Suprapubic skin (tissue), 4 donors: ENCODE data around the gene MAD2L1BP.

Source experiments
- EP300 ChIP-seq: sonication (generic); formaldehyde crosslinking; IDR thresholded peaks from one replicate; pipeline ENCODE4 v1.6.1; 2017; ENCODE audit warnings: antibody characterized with exemption
- POLR2A ChIP-seq, 2 donors: fragments of 450-650 bp; IDR thresholded peaks; one replicate each; pipeline ENCODE4 v1.6.1; 2017; ENCODE audit warnings: antibody characterized with exemption in 2 of 2, mild to moderate bottlenecking in 2 of 2, moderate library complexity in 2 of 2
- POLR2AphosphoS5 ChIP-seq, 3 donors: sonication (generic); formaldehyde crosslinking; IDR thresholded peaks; one replicate each; pipeline ENCODE4 v1.6.1; 2017; ENCODE audit warnings: antibody characterized with exemption in 3 of 3
- TF ChIP-seq, protein P1 (sequence below), 2 donors: fragments of 200-600 bp in 1 of 2; fragments of 450-650 bp in 1 of 2; sonication (generic) in 1 of 2; IDR thresholded peaks; one replicate each; pipeline ENCODE4 v1.5.1; 2016 to 2019; ENCODE audit warnings: antibody characterized with exemption in 2 of 2, mild to moderate bottlenecking in 1 of 2, moderate library complexity in 1 of 2

- TF ChIP-seq, protein P1, sequence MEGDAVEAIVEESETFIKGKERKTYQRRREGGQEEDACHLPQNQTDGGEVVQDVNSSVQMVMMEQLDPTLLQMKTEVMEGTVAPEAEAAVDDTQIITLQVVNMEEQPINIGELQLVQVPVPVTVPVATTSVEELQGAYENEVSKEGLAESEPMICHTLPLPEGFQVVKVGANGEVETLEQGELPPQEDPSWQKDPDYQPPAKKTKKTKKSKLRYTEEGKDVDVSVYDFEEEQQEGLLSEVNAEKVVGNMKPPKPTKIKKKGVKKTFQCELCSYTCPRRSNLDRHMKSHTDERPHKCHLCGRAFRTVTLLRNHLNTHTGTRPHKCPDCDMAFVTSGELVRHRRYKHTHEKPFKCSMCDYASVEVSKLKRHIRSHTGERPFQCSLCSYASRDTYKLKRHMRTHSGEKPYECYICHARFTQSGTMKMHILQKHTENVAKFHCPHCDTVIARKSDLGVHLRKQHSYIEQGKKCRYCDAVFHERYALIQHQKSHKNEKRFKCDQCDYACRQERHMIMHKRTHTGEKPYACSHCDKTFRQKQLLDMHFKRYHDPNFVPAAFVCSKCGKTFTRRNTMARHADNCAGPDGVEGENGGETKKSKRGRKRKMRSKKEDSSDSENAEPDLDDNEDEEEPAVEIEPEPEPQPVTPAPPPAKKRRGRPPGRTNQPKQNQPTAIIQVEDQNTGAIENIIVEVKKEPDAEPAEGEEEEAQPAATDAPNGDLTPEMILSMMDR (IDR thresholded peaks at IDR 0.05) = no peak
- TF ChIP-seq POLR2A (IDR thresholded peaks at IDR 0.05) = no peak
- no peak for TF ChIP-seq POLR2AphosphoS5 (IDR thresholded peaks at IDR 0.05)
- TF ChIP-seq EP300 = no peak
Measured at GRCh38 chr6:43621078-43621835, 14.4 kb upstream of the MAD2L1BP start.
